Suprapubic skin (tissue), 4 donors: ENCODE data around the gene MKKS. TPM values are rescaled to one million over a fixed set of nuclear protein-coding genes. Genes with fewer than 3 reads are reported as not detected.

Experiments used
- DNase-seq, 2 donors: peaks; one replicate each; pipeline ENCODE4 v3.0.0-alpha.2; 2019; ENCODE audit warnings: low spot score in 2 of 2
- H3K27ac ChIP-seq: fragments of 200-600 bp; sonication (generic); one replicate; pipeline ENCODE4 v1.5.1; 2019
- H3K27me3 ChIP-seq: fragments of 200-600 bp; sonication (generic); one replicate; pipeline ENCODE4 v1.5.1; 2019
- H3K36me3 ChIP-seq: fragments of 200-600 bp; sonication (generic); one replicate; pipeline ENCODE4 v1.5.1; 2019
- H3K4me1 ChIP-seq: fragments of 200-600 bp; sonication (generic); one replicate; pipeline ENCODE4 v1.5.1; 2019
- H3K4me3 ChIP-seq: fragments of 200-600 bp; sonication (generic); one replicate; pipeline ENCODE4 v1.5.1; 2019; ENCODE audit warnings: mild to moderate bottlenecking
- H3K9me3 ChIP-seq: fragments of 200-600 bp; sonication (generic); one replicate; pipeline ENCODE4 v1.5.1; 2019
- CTCF ChIP-seq, 2 donors: fragments of 200-600 bp in 1 of 2; fragments of 450-650 bp in 1 of 2; sonication (generic) in 1 of 2; IDR thresholded peaks; one replicate each; pipeline ENCODE4 v1.5.1; 2016 to 2019; ENCODE audit warnings: antibody characterized with exemption in 2 of 2, mild to moderate bottlenecking in 1 of 2, moderate library complexity in 1 of 2
- EP300 ChIP-seq: sonication (generic); formaldehyde crosslinking; IDR thresholded peaks from one replicate; pipeline ENCODE4 v1.6.1; 2017; ENCODE audit warnings: antibody characterized with exemption
- POLR2A ChIP-seq, 2 donors: fragments of 450-650 bp; IDR thresholded peaks; one replicate each; pipeline ENCODE4 v1.6.1; 2017; ENCODE audit warnings: antibody characterized with exemption in 2 of 2, mild to moderate bottlenecking in 2 of 2, moderate library complexity in 2 of 2
- POLR2AphosphoS5 ChIP-seq, 3 donors: sonication (generic); formaldehyde crosslinking; IDR thresholded peaks; one replicate each; pipeline ENCODE4 v1.6.1; 2017; ENCODE audit warnings: antibody characterized with exemption in 3 of 3
- WGBS: methylation state at CpG from one replicate; pipeline ENCODE4 v1.1.5; 2018; 5-methylcytosine and 5-hydroxymethylcytosine counted together
- total RNA-seq, 4 donors: library from RNA; depleted of rRNA; stranded (reverse); fragments of >200 nt; gene quantifications; one replicate each; pipeline ENCODE4 v1.1.0, GENCODE V29; 2016

The MKKS gene
- total RNA-seq, 4 donors from 2014 or later: 8.7 to 11.2 (median 9.6) TPM

- Histone ChIP-seq H3K36me3 (no peaks in the 10 kb centered on the region), H3K9me3 (no peaks in the 10 kb centered on the region), H3K27ac (no peak overlapping the region), H3K4me1 (peaks cover 5% of the 10 kb centered on the region), H3K4me3 (no peak overlapping the region), H3K27me3 (no peaks in the 10 kb centered on the region)
- no peak for TF ChIP-seq POLR2AphosphoS5 (IDR thresholded peaks at IDR 0.05)
- no peak for TF ChIP-seq CTCF (IDR thresholded peaks at IDR 0.05)
- TF ChIP-seq POLR2A (IDR thresholded peaks at IDR 0.05): no peak
- no peak for TF ChIP-seq EP300
- WGBS: 83% methylated on average over 4 of the region's 4 CpGs
- DNase-seq: no peak
Measured at GRCh38 chr20:10445758-10446157, 11.7 kb upstream of the MKKS start.

GRCh38 chr20:10443936-10444335 lies 9.9 kb upstream of the MKKS start:
- Histone ChIP-seq H3K4me1 (peaks cover 5% of the 10 kb centered on the region), H3K27me3 (no peaks in the 10 kb centered on the region), H3K9me3 (no peaks in the 10 kb centered on the region), H3K36me3 (no peaks in the 10 kb centered on the region), H3K4me3 (no peak overlapping the region), H3K27ac (no peak overlapping the region)
- no peak for DNase-seq
- WGBS: 73% methylated on average over 2 of the region's 2 CpGs
- no peak for TF ChIP-seq EP300
- no peak for TF ChIP-seq CTCF (IDR thresholded peaks at IDR 0.05)
- no peak for TF ChIP-seq POLR2A (IDR thresholded peaks at IDR 0.05)
- no peak for TF ChIP-seq POLR2AphosphoS5 (IDR thresholded peaks at IDR 0.05)

GRCh38 chr20:10438217-10438616 lies 4.2 kb upstream of the MKKS start:
- no peak for DNase-seq
- Histone ChIP-seq H3K36me3 (peaks cover 5% of the 10 kb centered on the region), H3K9me3 (no peaks in the 10 kb centered on the region), H3K4me3 (no peak overlapping the region), H3K27me3 (no peaks in the 10 kb centered on the region), H3K27ac (no peak overlapping the region), H3K4me1 (peaks cover 9% of the 10 kb centered on the region)
- TF ChIP-seq EP300: no peak
- TF ChIP-seq POLR2AphosphoS5 (IDR thresholded peaks at IDR 0.05): no peak
- no peak for TF ChIP-seq CTCF (IDR thresholded peaks at IDR 0.05)
- TF ChIP-seq POLR2A (IDR thresholded peaks at IDR 0.05): no peak
- WGBS: 90% methylated on average over 4 of the region's 4 CpGs

GRCh38 chr20:10436053-10436699 lies 2.2 kb upstream of the MKKS start:
- no peak for DNase-seq
- no peaks in the 10 kb centered on the region for H3K9me3 ChIP-seq
- H3K4me3 ChIP-seq: no peak overlapping the region
- 94% methylated on average over 20 of the region's 20 CpGs for WGBS
- TF ChIP-seq EP300 (no peak), POLR2AphosphoS5 (IDR thresholded peaks at IDR 0.05) (no peak), CTCF (IDR thresholded peaks at IDR 0.05) (no peak), POLR2A (IDR thresholded peaks at IDR 0.05) (no peak)
- H3K4me1 ChIP-seq: peaks cover 25% of the 10 kb centered on the region
- no peaks in the 10 kb centered on the region for H3K27me3 ChIP-seq
- peaks cover 5% of the 10 kb centered on the region for H3K36me3 ChIP-seq
- no peak overlapping the region for H3K27ac ChIP-seq

GRCh38 chr20:10434832-10435812 lies 1.1 kb upstream of the MKKS start, which contains the start of gene SLX4IP:
SLX4IP (plus strand) TSS chr20:10435305; CDS start chr20:10458205, 22,900 bp downstream.
- no peaks in the 10 kb centered on the region for H3K9me3 ChIP-seq
- H3K4me3 ChIP-seq: peak within 1 kb of the TSS; percentile 83
- no peaks in the 10 kb centered on the region for H3K27me3 ChIP-seq
- peaks cover 31% of the 10 kb centered on the region for H3K4me1 ChIP-seq
- TF ChIP-seq POLR2A (IDR thresholded peaks at IDR 0.05): no peak
- TF ChIP-seq EP300: peak; percentile 30
- TF ChIP-seq POLR2AphosphoS5 (IDR thresholded peaks at IDR 0.05): peak in 2 of 3 donors; percentile 31 to 44
- no peak for TF ChIP-seq CTCF (IDR thresholded peaks at IDR 0.05)
- DNase-seq: peak; percentile 92 to 93
- 4% methylated on average over 28 of the region's 32 CpGs for WGBS
- peaks cover 5% of the 10 kb centered on the region for H3K36me3 ChIP-seq
- peak within 1 kb of the TSS; percentile 90 for H3K27ac ChIP-seq
